Caco-2 (cell line): Measurements from ENCODE around the gene TAL2. TPM values are rescaled to one million over a fixed set of nuclear protein-coding genes. Genes with fewer than 3 reads are reported as not detected.

Source experiments
- BruUV-seq: library from RNA; stranded (reverse); fragments of 400-500 nt; replicated peaks from 2 replicates; lab custom pipeline; 2021; lab: Mats Ljungman, UMichigan
- CTCF ChIA-PET: fragments of 300-600 bp; sonication (Branson Sonifier 250); formaldehyde crosslinking; loops from one replicate; lab custom pipeline; 2022; ENCODE audit warnings: antibody characterized with exemption; lab: Charles Lee
- POLR2A ChIA-PET: fragments of 300-600 bp; sonication (Branson Sonifier 250); formaldehyde crosslinking; loops from one replicate; lab custom pipeline; 2022; ENCODE audit warnings: antibody characterized with exemption; lab: Charles Lee
- DNase-seq, 2 experiments: peaks; one replicate each; pipeline versions ENCODE4 v3.0.0 to v3.0.0-alpha.2; 2020 to 2022
- H3K27me3 ChIP-seq: replicated peaks from 2 replicates; pipeline ENCODE4 v1.6.0; 2011; ENCODE audit warnings: low read length; ENCODE audit not compliant: control insufficient read depth, insufficient read depth
- H3K36me3 ChIP-seq: 2 replicates; pipeline ENCODE4 v1.5.1; 2011; ENCODE audit warnings: low read length; ENCODE audit not compliant: control insufficient read depth, insufficient read depth
- H3K4me1 ChIP-seq: fragments of 250-450 bp; sonication (Bioruptor Pico); 2 replicates; pipeline ENCODE4 v1.5.1; 2020; ENCODE audit warnings: mild to moderate bottlenecking
- H3K4me3 ChIP-seq: 2 replicates; pipeline ENCODE4 v1.5.1; 2011; ENCODE audit warnings: low read depth, mild to moderate bottlenecking, control low read depth, low read length
- H3K9me3 ChIP-seq: fragments of 250-450 bp; sonication (Bioruptor Pico); 2 replicates; pipeline ENCODE4 v1.5.1; 2020; ENCODE audit warnings: mild to moderate bottlenecking, moderate library complexity
- H3K27ac Mint-ChIP-seq: one replicate; pipeline ENCODE4 v1.8.0; 2022; ENCODE audit warnings: mixed read lengths; ENCODE audit not compliant: unreplicated experiment
- H3K27me3 Mint-ChIP-seq: one replicate; pipeline ENCODE4 v1.8.0; 2022; ENCODE audit warnings: mixed read lengths; ENCODE audit not compliant: insufficient read depth, unreplicated experiment
- H3K36me3 Mint-ChIP-seq: one replicate; pipeline ENCODE4 v1.8.0; 2022; ENCODE audit warnings: mild to moderate bottlenecking, mixed read lengths; ENCODE audit not compliant: insufficient read depth, unreplicated experiment
- H3K4me1 Mint-ChIP-seq: one replicate; pipeline ENCODE4 v1.8.0; 2022; ENCODE audit warnings: low read depth, mixed read lengths; ENCODE audit not compliant: unreplicated experiment
- H3K4me3 Mint-ChIP-seq: one replicate; pipeline ENCODE4 v1.8.0; 2022; ENCODE audit warnings: mild to moderate bottlenecking, moderate library complexity, mixed read lengths; ENCODE audit not compliant: unreplicated experiment
- H3K9me3 Mint-ChIP-seq: one replicate; pipeline ENCODE4 v1.8.0; 2022; ENCODE audit warnings: mixed read lengths; ENCODE audit not compliant: unreplicated experiment
- intact Hi-C: fragments of 100-400 bp; cut with micrococcal nuclease; formaldehyde crosslinking; loops from one replicate; pipeline ENCODE4 v1.10.0; 2022; ENCODE audit not compliant: unreplicated experiment
- total RNA-seq: library from RNA; stranded (reverse); gene quantifications from 2 replicates; pipeline ENCODE4 v1.2.3, GENCODE V29; 2022
- TF ChIP-seq, protein P1 (sequence below), 2 experiments: fragments of 200-600 bp in 1 of 2; IDR thresholded peaks; 1 replicate in 1 of 2; 2 replicates in 1 of 2; pipeline versions ENCODE4 v1.5.1 to v1.8.0; 2011 to 2022; ENCODE audit warnings: antibody characterized with exemption in 1 of 2, control low read depth in 1 of 2, inconsistent platforms in 1 of 2, low read depth in 1 of 2, low read length in 1 of 2, mild to moderate bottlenecking in 1 of 2, moderate library complexity in 1 of 2; ENCODE audit not compliant: insufficient read depth in 1 of 2, severe bottlenecking in 1 of 2, unreplicated experiment in 1 of 2

The TAL2 gene
- total RNA-seq, 1 experiment from 2014 or later, result 1.00 TPM

GRCh38 chr9:105632807-105633206, 29.4 kb upstream of the TAL2 start:
- Mint-ChIP-seq H3K4me3 (no peak overlapping the region), H3K9me3 (no peaks in the 10 kb centered on the region), H3K36me3 (no peaks in the 10 kb centered on the region), H3K27me3 (no peaks in the 10 kb centered on the region), H3K27ac (no peak overlapping the region), H3K4me1 (no peaks in the 10 kb centered on the region)
- H3K27me3 ChIP-seq, result no peaks in the 10 kb centered on the region
- POLR2A ChIA-PET, result no interaction called here
- H3K4me3 ChIP-seq, result no peak overlapping the region
- no peaks in the 10 kb centered on the region for H3K9me3 ChIP-seq
- no peak for DNase-seq
- TF ChIP-seq, protein P1, sequence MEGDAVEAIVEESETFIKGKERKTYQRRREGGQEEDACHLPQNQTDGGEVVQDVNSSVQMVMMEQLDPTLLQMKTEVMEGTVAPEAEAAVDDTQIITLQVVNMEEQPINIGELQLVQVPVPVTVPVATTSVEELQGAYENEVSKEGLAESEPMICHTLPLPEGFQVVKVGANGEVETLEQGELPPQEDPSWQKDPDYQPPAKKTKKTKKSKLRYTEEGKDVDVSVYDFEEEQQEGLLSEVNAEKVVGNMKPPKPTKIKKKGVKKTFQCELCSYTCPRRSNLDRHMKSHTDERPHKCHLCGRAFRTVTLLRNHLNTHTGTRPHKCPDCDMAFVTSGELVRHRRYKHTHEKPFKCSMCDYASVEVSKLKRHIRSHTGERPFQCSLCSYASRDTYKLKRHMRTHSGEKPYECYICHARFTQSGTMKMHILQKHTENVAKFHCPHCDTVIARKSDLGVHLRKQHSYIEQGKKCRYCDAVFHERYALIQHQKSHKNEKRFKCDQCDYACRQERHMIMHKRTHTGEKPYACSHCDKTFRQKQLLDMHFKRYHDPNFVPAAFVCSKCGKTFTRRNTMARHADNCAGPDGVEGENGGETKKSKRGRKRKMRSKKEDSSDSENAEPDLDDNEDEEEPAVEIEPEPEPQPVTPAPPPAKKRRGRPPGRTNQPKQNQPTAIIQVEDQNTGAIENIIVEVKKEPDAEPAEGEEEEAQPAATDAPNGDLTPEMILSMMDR (IDR thresholded peaks at IDR 0.05; ENCODE audit: insufficient read depth in 1 of 2, low read depth in 1 of 2, low read length in 1 of 2, severe bottlenecking in 1 of 2, unreplicated experiment in 1 of 2), result no peak
- H3K4me1 ChIP-seq, result no peaks in the 10 kb centered on the region
- H3K36me3 ChIP-seq, result no peaks in the 10 kb centered on the region
- CTCF ChIA-PET, result no interaction called here
- intact Hi-C loops, result no loop called here
- BruUV-seq, result no TSS peak

DNA sequence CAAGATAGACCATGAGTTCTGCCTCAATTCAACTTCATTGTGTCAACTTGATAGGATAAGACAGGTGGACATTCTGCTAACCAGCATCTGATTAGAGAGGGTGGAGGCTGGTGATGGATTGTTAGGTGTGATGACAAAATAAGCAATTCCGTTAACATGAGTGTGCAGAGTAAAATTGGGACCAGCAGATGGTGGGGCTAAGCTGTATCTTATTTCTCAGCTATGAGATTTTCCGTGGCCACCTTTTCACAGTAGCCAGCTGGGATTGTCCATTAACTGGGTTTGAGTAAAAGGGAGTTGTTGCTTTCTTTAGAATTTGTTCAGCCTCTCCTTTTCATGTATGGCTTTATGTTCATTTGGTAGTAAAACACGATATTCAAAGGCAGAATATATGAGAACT, 28.8 kb upstream of the TAL2 start:
- Mint-ChIP-seq H3K4me1 (no peaks in the 10 kb centered on the region), H3K4me3 (no peak overlapping the region), H3K27ac (no peak overlapping the region), H3K27me3 (no peaks in the 10 kb centered on the region), H3K36me3 (no peaks in the 10 kb centered on the region), H3K9me3 (no peaks in the 10 kb centered on the region)
- no peak overlapping the region for H3K4me3 ChIP-seq
- ChIA-PET CTCF (no interaction called here), POLR2A (interaction anchor here (0.7 kb wide), 1 partner anchor 61 kb away, joined by 4 read pairs; the partner anchor contains the start of gene TMEM38B)
- intact Hi-C loops, result no loop called here
- H3K27me3 ChIP-seq, result no peaks in the 10 kb centered on the region
- TF ChIP-seq, protein P1 (IDR thresholded peaks at IDR 0.05; ENCODE audit: insufficient read depth in 1 of 2, low read depth in 1 of 2, low read length in 1 of 2, severe bottlenecking in 1 of 2, unreplicated experiment in 1 of 2), result no peak
- no peaks in the 10 kb centered on the region for H3K4me1 ChIP-seq
- H3K9me3 ChIP-seq, result no peaks in the 10 kb centered on the region
- no peaks in the 10 kb centered on the region for H3K36me3 ChIP-seq
- DNase-seq, result no peak
- BruUV-seq, result no TSS peak

GRCh38 chr9:105636331-105636730, 25.9 kb upstream of the TAL2 start:
- Mint-ChIP-seq H3K4me1 (no peaks in the 10 kb centered on the region), H3K27ac (no peak overlapping the region), H3K9me3 (peaks cover 4% of the 10 kb centered on the region), H3K36me3 (no peaks in the 10 kb centered on the region), H3K27me3 (no peaks in the 10 kb centered on the region), H3K4me3 (no peak overlapping the region)
- Histone ChIP-seq H3K9me3 (0 out of 2 replicates have a peak, but pooled peaks cover under 1% of the 10 kb centered on the region), H3K4me3 (no peak overlapping the region), H3K36me3 (no peaks in the 10 kb centered on the region), H3K4me1 (no peaks in the 10 kb centered on the region), H3K27me3 (no peaks in the 10 kb centered on the region)
- intact Hi-C loops, result no loop called here
- ChIA-PET CTCF (no interaction called here), POLR2A (no interaction called here)
- no TSS peak for BruUV-seq
- no peak for DNase-seq
- TF ChIP-seq, protein P1 (IDR thresholded peaks at IDR 0.05; ENCODE audit: insufficient read depth in 1 of 2, low read depth in 1 of 2, low read length in 1 of 2, severe bottlenecking in 1 of 2, unreplicated experiment in 1 of 2), result no peak
